HG03442 (cell line): Measurements from ENCODE around the gene SGCD.

Source experiments
- ATAC-seq: cut with Tn5 transposase; IDR thresholded peaks from one replicate; pipeline ENCODE4 v1.9.1; 2021; ENCODE audit warnings: mild to moderate bottlenecking, moderate library complexity; ENCODE audit not compliant: unreplicated experiment

The SGCD gene

DNA sequence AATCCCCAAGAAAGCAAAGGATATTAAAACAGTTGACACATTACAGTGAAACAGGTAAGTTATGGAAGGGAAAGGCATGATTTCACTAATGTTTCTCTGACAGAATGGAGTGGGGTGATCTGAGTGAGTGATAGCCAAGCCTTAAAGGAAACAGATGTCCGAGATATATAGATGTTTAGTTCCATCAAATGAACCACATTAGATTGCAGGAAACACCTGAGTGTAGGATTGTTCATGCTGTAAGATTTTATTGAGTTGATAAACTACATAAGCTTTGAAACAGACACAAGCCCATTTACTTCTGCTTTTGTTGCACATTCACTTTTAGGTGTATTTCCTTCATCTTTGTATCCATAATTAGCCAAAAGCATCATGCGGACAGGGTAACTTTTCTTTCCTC, 356.0 kb downstream of the SGCD start:
- no peak for ATAC-seq

GRCh38 chr5:156683509-156683908, 356.5 kb downstream of the SGCD start:
- no peak for ATAC-seq

DNA sequence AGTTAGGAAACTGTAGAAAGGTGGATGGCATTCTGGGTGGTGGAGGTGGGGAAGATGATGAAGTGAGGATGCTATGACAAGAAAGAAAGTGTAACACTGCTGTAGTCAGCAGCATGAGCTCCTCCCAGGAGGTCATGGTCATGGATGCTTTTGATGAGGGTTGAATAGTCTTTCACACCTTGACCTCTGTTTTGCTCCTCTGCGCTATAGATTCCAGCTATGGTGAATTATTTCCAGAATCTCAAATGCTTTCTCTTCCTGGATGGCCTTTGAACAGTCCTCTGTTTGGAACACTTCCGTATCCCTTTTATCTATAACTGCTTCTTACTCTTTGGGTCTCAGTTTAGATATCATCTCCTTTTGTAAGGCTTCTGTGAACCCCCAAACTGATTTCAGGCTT, 357.3 kb downstream of the SGCD start:
- ATAC-seq = no peak

DNA sequence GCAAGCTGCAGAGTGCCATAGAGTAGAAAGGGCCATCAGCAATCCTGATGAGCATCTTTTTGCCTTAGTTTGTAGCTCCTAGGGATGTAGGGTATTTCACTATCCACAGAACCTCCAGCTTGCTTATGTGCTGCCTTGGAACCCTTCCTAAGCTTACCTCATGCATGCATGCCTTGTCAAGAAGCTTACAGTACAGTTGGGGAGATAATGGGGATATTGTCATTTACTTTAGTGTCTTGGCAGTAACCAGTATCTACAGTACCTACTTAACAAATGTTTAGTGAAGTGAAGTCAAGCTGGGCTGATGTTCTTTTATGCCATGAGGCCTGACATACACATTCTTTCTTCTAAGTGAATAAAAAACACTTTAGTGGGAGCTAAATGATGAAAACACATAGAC, 358.5 kb downstream of the SGCD start:
- ATAC-seq = no peak

DNA sequence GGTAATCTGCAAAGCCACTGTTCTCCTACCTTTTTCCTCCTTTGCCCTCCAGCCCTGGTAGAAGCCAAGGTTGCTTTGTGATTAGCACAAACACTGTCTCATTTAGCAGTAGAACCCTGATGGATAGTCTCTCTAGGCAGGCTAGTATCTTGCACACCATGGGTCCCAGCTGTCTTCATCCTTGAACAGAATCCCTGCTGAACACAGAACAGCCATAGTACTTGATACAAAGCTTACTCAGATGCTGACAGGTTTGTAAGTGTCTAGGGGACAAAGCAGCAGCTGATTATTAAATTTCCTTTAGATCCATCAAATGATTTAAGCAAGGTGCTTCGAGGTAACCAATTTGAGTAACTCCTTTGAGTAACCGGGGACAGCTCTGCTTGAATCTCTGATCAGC, 359.4 kb downstream of the SGCD start:
- ATAC-seq = no peak

GRCh38 chr5:156686796-156687195, 359.8 kb downstream of the SGCD start:
- no peak for ATAC-seq

DNA sequence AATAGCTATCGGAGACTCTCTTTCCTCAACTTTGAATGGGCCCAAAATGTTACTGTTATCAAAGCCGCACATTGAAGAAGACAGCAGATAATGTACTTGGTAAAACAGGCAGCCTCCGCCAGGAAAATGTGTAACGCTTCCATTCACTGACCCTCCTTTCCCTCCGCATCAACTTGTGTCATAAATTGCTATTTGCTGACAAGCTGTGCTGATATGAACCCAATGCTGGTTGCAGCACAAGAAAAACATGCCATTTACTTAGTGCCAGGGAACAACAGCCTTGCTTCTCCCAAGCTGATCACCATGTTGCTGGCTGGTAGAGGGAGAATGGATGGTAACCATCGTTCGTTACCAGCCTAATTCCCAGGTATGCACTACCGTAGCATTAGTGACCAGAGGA, 360.6 kb downstream of the SGCD start:
- ATAC-seq = no peak

GRCh38 chr5:156691572-156691971, 364.6 kb downstream of the SGCD start:
- ATAC-seq = no peak

GRCh38 chr5:156693113-156693512, 366.1 kb downstream of the SGCD start:
- no peak for ATAC-seq

GRCh38 chr5:156694598-156694997, 367.6 kb downstream of the SGCD start:
- ATAC-seq = no peak

DNA sequence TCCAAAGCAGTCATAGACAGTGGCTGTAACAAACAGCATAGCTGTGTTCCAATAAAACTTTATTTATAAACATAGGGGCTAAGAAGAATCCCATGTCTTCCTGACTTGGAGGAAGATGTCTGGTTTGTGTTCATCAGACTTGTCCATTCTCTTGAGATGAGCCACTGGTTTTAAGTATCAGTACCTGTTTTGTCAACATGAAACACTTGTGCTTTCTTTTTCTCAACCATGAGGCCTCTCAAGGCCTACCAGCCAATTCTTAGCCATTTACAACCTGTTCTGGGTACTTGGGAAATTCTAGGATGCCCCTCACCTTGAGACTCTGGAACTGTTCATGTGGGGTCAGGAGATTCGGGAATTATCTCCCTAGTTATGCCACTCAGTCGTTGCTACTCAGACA, 368.8 kb downstream of the SGCD start:
- no peak for ATAC-seq

DNA sequence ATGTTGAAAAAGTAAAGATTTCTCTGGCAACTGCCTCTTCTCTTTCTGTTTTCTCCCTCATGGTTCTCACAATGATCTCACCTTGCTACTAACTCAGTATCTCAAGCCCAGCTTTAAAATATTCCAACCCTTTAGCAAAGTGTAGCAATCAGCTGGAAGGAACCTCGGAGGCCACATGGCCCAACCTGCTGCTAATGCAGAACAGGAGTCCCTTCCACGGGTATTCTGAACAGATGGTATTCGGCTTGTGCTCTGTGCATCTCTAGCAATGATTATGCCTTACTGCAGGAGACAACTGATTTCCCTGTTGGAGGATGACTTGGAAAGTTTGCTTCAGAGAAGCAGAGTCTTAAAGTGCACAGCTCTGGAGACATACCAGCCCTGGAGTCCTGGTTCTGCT, 371.4 kb downstream of the SGCD start:
- no peak for ATAC-seq

- no peak for ATAC-seq
Observed at GRCh38 chr5:156699147-156699546, 372.2 kb downstream of the SGCD start.

DNA sequence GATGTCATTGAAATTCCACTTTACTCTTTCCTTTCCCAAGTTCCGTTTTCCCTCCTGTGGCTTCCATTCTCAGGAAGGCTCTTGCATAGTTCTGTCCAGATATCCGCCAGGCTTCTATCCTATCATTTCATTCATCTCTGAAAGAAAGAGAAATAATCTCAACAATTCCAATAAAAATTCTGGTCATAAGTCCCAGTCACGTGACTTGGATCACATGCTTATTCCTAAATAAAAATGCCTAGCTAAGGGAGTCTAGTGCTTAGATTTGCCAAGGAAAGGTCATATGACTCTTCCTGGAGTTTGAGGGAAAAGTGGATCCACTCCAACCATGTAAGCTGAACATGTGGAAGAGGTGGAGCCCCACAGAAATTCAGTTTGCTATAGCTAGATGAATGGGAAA, 377.2 kb downstream of the SGCD start:
- no peak for ATAC-seq

DNA sequence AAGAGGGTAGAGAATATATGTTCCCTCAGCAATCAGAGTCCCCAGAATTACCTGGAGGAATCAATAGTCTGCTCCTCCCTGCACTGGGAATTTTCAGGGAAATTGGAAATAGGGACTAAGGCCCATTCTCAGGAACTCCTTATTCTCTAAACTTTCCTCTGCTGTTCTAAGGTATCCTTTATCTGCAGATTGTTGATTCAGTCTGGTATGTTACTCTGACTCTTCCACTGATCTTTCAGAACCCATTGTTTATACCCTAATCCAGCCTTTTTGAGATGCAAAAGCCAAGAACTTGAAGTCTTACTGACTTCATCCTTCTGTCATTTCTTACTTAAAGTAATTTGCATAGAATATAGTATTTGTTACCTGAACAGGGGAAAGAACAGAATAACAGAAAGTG, 379.7 kb downstream of the SGCD start:
- ATAC-seq = no peak

- no peak for ATAC-seq
Observed at GRCh38 chr5:156707750-156708149, 380.8 kb downstream of the SGCD start.

GRCh38 chr5:156715287-156715686, 388.3 kb downstream of the SGCD start:
- ATAC-seq = no peak

DNA sequence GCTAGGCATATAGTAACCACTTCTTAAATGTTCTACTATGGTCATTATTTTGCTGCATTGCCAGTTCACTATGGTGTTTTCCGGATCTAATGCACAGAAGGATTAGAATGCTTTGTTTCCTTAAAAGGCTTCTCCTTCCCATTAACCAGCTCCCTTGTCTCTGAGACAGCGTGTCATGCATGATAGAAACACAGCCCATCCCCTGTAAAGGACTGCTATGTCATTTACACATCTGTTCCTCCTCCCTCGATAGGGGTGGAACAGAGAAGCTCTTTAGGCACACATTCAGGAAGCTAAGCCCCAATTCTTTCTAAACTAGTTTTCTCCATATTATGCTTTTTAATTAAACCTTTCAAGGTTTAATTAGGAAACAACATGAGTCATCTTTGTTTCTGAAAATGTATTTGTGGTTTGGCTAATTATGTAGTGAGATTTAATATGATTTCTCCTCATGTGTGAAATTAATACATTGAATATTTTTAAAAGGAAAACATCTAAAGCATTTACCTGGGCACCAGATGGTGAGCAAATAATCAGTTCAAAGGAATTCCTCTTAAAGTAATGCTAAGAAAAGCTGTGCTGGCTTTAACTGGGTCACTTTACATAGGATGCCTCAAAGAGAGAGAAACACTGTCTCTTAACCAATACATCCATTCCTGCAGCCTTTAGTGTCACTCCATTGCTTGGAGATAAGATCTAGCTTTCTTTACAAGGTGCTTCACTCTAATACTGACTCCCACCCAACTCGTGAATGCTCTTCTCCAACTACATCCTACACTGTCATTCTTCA, 389.8 kb downstream of the SGCD start:
- ATAC-seq = no peak

- no peak for ATAC-seq
Observed at GRCh38 chr5:156718985-156719384, 392.0 kb downstream of the SGCD start.

DNA sequence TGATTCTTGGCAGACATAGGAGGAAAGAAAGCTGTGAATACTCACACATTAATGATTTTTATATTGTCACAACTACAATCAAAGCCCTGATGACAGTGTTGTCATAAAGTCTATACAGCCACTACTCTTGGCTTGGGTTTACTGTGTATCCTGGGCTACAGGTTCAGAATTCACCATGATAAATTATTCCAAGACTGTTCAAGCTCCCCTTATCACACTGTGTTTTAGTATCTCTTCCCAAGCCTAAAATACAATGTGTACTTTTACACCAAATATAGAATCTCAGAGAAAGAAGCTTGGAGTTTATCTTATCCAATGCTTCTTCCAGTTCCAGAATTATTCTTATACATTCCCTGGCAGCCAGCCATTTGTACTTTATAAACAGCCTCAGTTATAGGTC, 395.4 kb downstream of the SGCD start:
- ATAC-seq = no peak

GRCh38 chr5:156735477-156735876, 408.5 kb downstream of the SGCD start:
- no peak for ATAC-seq

- no peak for ATAC-seq
Observed at GRCh38 chr5:156741516-156741915, 414.6 kb downstream of the SGCD start.

DNA sequence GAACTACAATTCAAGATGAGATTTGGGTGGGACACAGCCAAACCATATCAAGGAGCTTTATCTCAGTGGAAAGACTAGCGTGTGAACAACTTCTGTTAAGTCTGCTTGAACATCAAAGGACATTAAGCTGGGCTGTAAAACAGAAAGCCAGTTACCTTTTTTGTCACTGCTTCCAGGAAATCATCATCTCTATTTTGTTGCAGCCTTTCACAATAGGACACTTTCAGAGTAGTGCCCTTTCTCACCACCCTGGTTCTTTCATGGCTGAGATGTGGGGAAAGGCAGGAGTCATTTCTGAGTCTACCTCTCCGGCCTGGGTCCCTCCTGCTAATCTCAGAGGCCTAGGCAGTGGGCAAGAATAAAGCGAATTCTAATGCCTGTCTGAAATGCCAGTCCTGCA, 426.9 kb downstream of the SGCD start:
- no peak for ATAC-seq
